Left cardiac atrium (tissue), 4 donors: ENCODE results near the gene RASGRP1. TPM values are rescaled to one million over a fixed set of nuclear protein-coding genes. Genes with fewer than 3 reads are reported as not detected.
A peak's percentile ranks its signal among the peaks of the same experiment; 100 is the strongest.
"Not testable (repeated sequence)": the region's sequence is repeated elsewhere in the genome, so short reads cannot be mapped to it uniquely, and the experiment has no call there.

Source experiments
- ATAC-seq, 2 donors: fragments of 200-7000 bp; cut with Tn5 transposase; one replicate each; pipeline ENCODE4 v1.9.1; 2020; ENCODE audit warnings: mild to moderate bottlenecking in 2 of 2, moderate library complexity in 2 of 2
- DNase-seq: peaks from one replicate; pipeline ENCODE4 v3.0.0-alpha.2; 2020
- intact Hi-C, 2 donors: fragments of 100-400 bp; cut with DNase I; formaldehyde crosslinking; loops; one replicate each; pipeline versions ENCODE4 v1.14.1 to v1.15.1; 2022 to 2023
- long read RNA-seq: library from polyadenylated mRNA; unstranded; transcript quantifications from one replicate; pipeline ENCODE4 v2.0.0, GENCODE V29; 2021
- total RNA-seq, 2 donors: library from RNA; stranded (reverse); fragmentation: NEBNext Ultra II Directional; extraction: Animal tissue kit (Norgen Biotek cat#: 25700); gene quantifications; one replicate each; pipeline ENCODE4 v1.2.1, GENCODE V29; 2021
- donor health status: DM: no; HTN: yes; CAD: no.
- donor health status: DM: no; HTN: yes; CAD: no; lungs with severe emphysema.
- donor health status: DM: yes; HTN: yes; CAD: no.
- donor health status: Dilated cardiomyopathy.

The RASGRP1 gene
- total RNA-seq, result 1 to 10 TPM; 1.0 to 1.6 TPM
- long read RNA-seq, partial matches to known transcripts, result 0 of 1 reads
- long read RNA-seq, other reads (novel, unspliced or antisense), result 1 of 1 reads

GRCh38 chr15:38564557-38565286, at the start of gene RASGRP1:
Gene RASGRP1, minus strand, starts transcription at chr15:38564814. Its CDS starts 186 bp downstream, at chr15:38564628.
- ATAC-seq (peak; percentile 89 to 92), DNase-seq (peak; percentile 67)
- intact Hi-C loops, result loop anchor here (2.0 to 10.0 kb wide), 4 partner anchors 60 to 113 kb away; no protein-coding TSS in a partner anchor

GRCh38 chr15:38613085-38613484, 48.5 kb upstream of the RASGRP1 start:
- ATAC-seq, result no peak
- intact Hi-C loops, result no loop called here
- no peak for DNase-seq

- DNase-seq (no peak), ATAC-seq (no peak)
- intact Hi-C loops, result no loop called here
Measured at GRCh38 chr15:38612159-38612863, 47.7 kb upstream of the RASGRP1 start.

- intact Hi-C loops, result no loop called here
- ATAC-seq (no peak), DNase-seq (no peak)
Measured at GRCh38 chr15:38611228-38611627, 46.6 kb upstream of the RASGRP1 start.

GRCh38 chr15:38610748-38611147, 46.1 kb upstream of the RASGRP1 start:
- no peak for DNase-seq
- intact Hi-C loops, result no loop called here
- no peak for ATAC-seq

DNA sequence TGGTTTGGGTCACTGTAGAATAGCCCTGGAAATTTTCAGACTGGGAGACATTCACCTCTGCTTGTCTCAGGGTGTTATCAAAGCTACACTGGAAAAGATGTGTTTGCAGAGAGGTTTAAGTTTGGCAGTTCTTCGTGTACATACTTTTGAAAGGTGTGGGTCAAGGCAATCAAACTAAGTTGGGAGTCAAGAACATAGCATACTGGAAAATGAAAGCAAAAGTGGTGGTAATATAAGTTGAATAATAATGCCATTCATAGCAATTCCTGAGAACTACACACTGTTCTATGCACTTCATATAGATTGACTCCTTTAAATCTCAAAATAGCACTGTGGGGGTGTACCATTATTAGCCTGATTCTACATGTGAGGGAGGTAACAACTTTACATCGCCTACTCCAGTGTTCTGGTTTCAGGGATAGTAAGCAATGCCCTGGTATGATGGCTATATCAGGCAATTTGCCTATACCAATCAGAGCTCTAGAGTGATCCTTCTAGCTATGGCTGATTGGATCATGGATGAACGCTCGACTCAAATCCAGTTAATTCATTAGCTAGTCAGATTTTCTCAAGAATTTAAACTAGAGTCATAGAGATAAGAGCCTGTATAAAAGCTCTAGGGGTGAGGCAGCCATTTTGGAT, 44.6 kb upstream of the RASGRP1 start:
- ATAC-seq, result no peak
- DNase-seq, result no peak
- intact Hi-C loops, result no loop called here

DNA sequence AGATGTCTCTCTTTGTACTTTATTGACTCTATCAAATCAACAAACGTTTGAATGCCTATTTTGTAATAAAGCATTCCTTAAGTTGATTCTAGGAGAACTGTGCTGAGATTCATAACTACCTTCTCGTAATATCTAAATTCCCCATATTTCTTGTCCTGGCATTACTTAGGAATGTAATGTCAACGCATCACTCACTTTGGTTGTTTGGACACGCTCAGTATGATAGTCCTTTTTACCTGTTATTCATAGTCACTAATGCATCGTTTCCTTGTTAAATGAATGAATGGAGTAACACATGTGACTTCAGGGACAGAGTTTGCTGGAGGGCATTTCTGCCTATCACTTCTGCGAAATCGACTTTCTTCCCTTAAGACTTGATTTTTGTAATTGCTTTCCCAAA, 44.1 kb upstream of the RASGRP1 start:
- no peak for ATAC-seq
- intact Hi-C loops, result no loop called here

DNA sequence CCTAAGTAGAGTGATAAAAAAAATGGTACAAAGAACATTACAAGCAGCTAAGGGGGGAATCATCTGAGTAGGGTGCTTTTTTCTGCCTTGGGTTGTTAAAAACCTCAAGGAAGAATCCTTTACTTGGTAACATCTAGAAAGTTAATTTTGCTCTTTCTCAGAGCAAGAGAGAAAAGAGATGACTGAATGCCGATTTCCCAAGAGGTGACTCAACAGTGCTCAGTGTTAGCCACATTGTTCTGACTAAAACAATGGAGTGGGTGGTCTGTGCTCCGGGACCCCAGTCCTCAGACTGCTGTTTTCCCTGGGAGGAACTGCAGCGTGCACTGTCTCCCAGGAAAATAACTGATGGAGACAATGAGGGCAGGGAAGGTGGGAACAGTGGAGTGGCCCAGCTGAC, 41.1 kb upstream of the RASGRP1 start:
- intact Hi-C loops, result no loop called here
- DNase-seq (no peak), ATAC-seq (no peak)

More for the DNA sequence above, 44.1 kb upstream of the RASGRP1 start:
- DNase-seq, result no peak

GRCh38 chr15:38603672-38604071, 39.1 kb upstream of the RASGRP1 start:
- no peak for ATAC-seq
- intact Hi-C loops, result no loop called here

GRCh38 chr15:38602910-38603670, 38.5 kb upstream of the RASGRP1 start:
- DNase-seq (no peak), ATAC-seq (no peak)
- intact Hi-C loops, result no loop called here

More at GRCh38 chr15:38603672-38604071, 39.1 kb upstream of the RASGRP1 start:
- no peak for DNase-seq

DNA sequence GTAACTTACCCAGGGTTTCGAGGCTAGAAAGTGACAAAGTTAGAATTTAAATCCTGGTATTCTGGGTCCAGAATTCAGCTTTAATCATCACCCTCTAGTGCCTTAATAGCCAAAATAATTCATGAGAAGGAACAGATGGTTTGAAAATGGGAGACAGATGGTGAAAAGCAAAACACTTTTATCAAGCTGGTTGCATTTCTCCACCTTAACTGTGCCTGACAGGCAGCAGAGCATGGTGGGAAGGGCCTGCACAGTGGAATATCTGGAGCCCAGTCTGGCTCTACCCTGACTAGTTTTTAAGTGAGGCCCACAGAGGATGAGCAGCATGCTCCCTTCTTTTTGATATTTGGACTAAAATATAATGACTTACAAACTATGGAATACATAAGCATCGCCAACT, 35.6 kb upstream of the RASGRP1 start:
- DNase-seq, result no peak
- intact Hi-C loops, result no loop called here
- ATAC-seq, result no peak

DNA sequence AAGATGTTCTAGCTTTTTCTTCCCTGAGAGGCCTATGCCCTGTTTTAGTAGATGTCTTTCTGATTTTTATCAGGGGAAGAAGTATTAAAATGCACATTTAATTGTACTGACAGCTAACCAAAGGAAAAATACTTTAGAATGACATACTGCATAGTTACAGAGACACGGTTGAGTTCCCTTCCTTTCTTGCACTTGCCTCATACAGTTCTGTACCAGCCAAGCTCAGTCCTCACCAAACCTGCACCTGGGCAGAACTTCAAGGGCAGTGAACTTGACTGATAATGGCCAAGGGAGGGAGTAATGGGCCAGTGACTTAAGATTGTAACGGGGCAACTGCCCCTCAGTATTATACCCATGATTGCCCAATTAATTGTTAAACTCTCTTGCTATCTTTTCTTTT, 34.1 kb upstream of the RASGRP1 start:
- DNase-seq, result no peak
- intact Hi-C loops, result no loop called here
- ATAC-seq, result no peak

DNA sequence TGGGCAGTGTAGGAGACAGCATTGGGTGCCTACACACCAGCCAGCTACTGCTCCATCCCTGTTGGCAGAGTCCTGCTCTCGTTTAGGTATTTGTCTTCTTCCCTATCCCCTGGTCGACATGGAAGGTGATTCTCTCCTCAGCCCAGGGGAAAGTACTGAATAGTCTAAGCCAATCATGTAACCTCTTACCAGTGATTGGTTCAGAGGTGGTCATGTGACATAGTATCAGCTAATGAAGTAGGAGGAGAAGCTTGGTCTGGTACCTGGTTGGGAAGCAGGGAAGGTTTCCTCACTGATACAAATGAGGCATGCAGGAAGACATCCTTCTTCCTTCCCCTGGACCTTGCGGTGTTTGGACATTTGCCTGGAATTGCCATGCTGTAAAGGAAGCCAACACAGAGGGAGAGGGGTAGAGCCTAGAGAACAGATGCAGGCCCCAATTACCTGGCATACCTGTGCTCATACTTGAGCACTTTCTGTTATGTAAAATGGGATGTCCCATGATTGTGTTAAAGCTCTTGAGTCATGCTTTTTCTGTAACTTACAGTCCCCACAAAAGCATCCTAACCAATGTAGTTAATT, 32.7 kb upstream of the RASGRP1 start:
- intact Hi-C loops, result no loop called here
- DNase-seq, result no peak
- ATAC-seq, result no peak

GRCh38 chr15:38593524-38593923, 28.9 kb upstream of the RASGRP1 start:
- DNase-seq (no peak), ATAC-seq (peak in 1 of 2 donors; percentile 36)
- intact Hi-C loops, result no loop called here

- intact Hi-C loops, result no loop called here
- ATAC-seq (peak in 1 of 2 donors; percentile 96), DNase-seq (no peak)
Measured at GRCh38 chr15:38589502-38589901, 24.9 kb upstream of the RASGRP1 start.

DNA sequence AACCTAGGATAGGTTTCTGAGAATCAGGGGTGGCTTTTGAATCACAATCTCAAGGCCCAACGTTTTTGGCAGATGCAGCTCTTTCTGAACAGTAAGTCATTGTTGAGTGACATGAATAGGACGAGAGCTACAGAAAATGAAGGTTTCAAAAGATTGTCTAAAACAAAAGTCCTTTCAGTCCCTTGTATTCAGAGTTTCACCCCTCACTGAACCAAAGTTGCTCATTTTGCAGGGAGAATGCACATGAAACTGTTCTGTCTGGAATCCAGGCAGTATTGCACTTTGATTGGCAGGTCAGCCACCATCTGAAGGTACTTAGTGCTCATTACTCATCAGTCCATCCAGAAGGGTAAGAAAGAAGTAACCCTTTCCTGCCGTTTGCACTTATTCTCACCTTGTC, 24.1 kb upstream of the RASGRP1 start:
- ATAC-seq, result peak in 1 of 2 donors; percentile 84
- intact Hi-C loops, result no loop called here
- DNase-seq, result no peak

DNA sequence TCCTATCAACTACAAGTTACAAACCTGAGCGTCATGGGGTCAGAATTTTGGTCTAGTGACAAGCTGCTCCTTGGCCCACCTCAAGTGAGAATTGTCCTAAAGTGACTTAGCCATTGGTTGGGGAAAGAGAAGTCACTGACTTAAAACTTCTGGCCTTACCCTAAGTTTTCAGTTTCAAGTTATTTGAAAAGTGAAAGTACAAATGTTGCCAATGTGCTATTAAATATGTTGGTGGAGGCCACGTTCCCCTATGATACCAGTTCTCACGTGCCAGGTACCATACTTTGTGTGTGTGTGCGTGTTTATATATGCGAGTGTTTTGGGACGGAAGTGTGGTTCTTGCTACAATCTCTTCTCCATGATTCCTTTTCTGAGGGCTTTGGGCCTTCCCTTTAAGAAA, 22.6 kb upstream of the RASGRP1 start:
- ATAC-seq (no peak), DNase-seq (no peak)
- intact Hi-C loops, result no loop called here

DNA sequence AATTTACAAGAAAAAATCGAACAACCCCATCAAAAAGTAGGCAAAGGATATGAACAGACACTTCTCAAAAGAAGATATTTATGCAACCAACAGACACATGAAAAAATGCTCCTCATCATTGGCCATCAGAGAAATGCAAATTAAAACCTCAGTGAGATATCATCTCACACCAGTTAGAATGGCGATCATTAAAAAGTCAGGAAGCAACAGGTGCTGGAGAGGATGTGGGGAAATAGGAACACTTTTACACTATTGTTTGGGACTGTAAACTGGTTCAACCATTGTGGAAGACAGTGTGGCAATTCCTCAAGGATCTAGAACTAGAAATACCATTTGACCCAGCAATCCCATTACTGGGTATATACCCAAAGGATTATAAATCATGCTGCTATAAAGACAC, 21.4 kb upstream of the RASGRP1 start:
- DNase-seq, ATAC-seq, intact Hi-C loops: not testable (repeated sequence)

DNA sequence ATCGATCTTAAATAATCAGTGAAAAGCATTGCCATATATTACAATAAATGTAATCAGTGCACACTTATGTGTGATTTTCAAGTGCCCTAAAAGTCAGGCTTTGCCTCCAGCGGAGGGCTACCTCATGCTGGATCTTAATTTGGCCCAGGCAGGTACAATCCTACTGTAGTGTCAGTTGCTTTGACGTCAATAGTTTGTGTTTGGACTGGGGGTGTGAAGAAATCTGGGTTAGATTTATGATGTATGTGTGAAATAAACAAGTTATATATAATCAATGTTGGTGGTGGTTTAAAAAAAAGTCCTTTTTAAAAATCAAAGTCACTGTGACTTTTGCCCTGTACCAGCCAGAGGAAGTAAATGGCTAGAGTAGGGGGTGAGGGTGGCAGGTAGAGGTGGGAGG, 14.0 kb upstream of the RASGRP1 start:
- intact Hi-C loops, result no loop called here
- DNase-seq, result no peak
- ATAC-seq, result no peak
